ENCODE measurements around the gene EPHX1.

DNA sequence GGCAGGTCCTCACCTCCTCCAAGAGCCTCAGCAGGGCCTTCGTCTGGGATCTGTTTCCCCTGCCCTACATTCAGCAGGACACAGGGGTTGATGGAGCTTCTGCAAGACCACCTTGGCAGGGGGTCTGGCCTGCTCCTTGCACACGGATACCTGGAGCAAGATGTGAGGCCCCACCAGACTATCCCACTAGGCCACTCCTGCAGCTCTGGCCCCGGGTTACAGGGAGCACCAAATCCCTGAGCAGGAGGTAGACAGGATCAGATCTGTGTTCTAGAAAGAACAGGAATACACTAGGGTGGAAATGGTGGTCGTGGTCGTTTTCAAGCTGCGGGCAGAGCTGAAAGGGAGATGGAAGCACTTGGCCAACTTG is 33.5 kb downstream of the EPHX1 start:
- TF ChIP-seq, protein P1, sequence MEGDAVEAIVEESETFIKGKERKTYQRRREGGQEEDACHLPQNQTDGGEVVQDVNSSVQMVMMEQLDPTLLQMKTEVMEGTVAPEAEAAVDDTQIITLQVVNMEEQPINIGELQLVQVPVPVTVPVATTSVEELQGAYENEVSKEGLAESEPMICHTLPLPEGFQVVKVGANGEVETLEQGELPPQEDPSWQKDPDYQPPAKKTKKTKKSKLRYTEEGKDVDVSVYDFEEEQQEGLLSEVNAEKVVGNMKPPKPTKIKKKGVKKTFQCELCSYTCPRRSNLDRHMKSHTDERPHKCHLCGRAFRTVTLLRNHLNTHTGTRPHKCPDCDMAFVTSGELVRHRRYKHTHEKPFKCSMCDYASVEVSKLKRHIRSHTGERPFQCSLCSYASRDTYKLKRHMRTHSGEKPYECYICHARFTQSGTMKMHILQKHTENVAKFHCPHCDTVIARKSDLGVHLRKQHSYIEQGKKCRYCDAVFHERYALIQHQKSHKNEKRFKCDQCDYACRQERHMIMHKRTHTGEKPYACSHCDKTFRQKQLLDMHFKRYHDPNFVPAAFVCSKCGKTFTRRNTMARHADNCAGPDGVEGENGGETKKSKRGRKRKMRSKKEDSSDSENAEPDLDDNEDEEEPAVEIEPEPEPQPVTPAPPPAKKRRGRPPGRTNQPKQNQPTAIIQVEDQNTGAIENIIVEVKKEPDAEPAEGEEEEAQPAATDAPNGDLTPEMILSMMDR (IDR thresholded peaks at IDR 0.05; ENCODE audit: control extremely low read depth in 1 of 3, insufficient read depth in 1 of 3, low read depth in 1 of 3, low read length in 3 of 3): no peak
- TF ChIP-seq POLR2AphosphoS5 (IDR thresholded peaks at IDR 0.05; ENCODE audit: low read depth, low read length) (no peak), JUN (IDR thresholded peaks at IDR 0.05; ENCODE audit: low read depth, low read length) (no peak), RAD21 (IDR thresholded peaks at IDR 0.05 in 1 of 2, conservative IDR thresholded peaks at IDR 0.05 in 1 of 2; ENCODE audit: low read depth in 2 of 2, low read length in 2 of 2) (no peak), SAP30 (IDR thresholded peaks at IDR 0.05; ENCODE audit: insufficient read depth, insufficient replicate concordance, low read length) (no peak), ZNF274 (IDR thresholded peaks at IDR 0.05; ENCODE audit: borderline replicate concordance, extremely low read depth, low read length) (no peak), YY1 (IDR thresholded peaks at IDR 0.05; ENCODE audit: low read depth, low read length) (no peak), EP300 (IDR thresholded peaks at IDR 0.05; ENCODE audit: borderline replicate concordance in 1 of 2, low read depth in 2 of 2, low read length in 2 of 2) (no peak), JUND (IDR thresholded peaks at IDR 0.05; ENCODE audit: low read length) (no peak), GABPA (IDR thresholded peaks at IDR 0.05; ENCODE audit: borderline replicate concordance, insufficient read depth, low read length) (no peak), PHF8 (conservative IDR thresholded peaks at IDR 0.05; ENCODE audit: low read depth, low read length) (no peak), EZH2 (IDR thresholded peaks at IDR 0.05; ENCODE audit: low read depth, low read length, severe bottlenecking) (no peak)
- TF ChIP-seq, protein P2, sequence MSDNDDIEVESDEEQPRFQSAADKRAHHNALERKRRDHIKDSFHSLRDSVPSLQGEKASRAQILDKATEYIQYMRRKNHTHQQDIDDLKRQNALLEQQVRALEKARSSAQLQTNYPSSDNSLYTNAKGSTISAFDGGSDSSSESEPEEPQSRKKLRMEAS (IDR thresholded peaks at IDR 0.05): no peak
